Ishikawa (cell line): ENCODE data around the gene PPP4R4.
A peak's percentile ranks its signal among the peaks of the same experiment; 100 is the strongest.

Source experiments
- CEBPB ChIP-seq: IDR thresholded peaks from 2 replicates; pipeline ENCODE4 v1.6.1; 2012
- CREB1 ChIP-seq: IDR thresholded peaks from 2 replicates; pipeline ENCODE4 v1.6.1; 2012; ENCODE audit warnings: low read depth
- EGR1 ChIP-seq: IDR thresholded peaks from 2 replicates; pipeline ENCODE4 v1.6.1; 2012
- EP300 ChIP-seq: IDR thresholded peaks from 2 replicates; pipeline ENCODE4 v1.6.1; 2012; ENCODE audit warnings: borderline replicate concordance
- FOXM1 ChIP-seq: IDR thresholded peaks from 2 replicates; pipeline ENCODE4 v1.6.1; 2012; ENCODE audit warnings: low read depth, borderline replicate concordance
- MAX ChIP-seq: IDR thresholded peaks from 2 replicates; pipeline ENCODE4 v1.6.1; 2012
- NFIC ChIP-seq: IDR thresholded peaks from 2 replicates; pipeline ENCODE4 v1.6.1; 2012
- RAD21 ChIP-seq: IDR thresholded peaks from 2 replicates; pipeline ENCODE4 v1.6.1; 2012; ENCODE audit warnings: low read depth
- REST ChIP-seq: IDR thresholded peaks from 2 replicates; pipeline ENCODE4 v1.6.1; 2012; ENCODE audit warnings: low read depth, mild to moderate bottlenecking
- TAF1 ChIP-seq: IDR thresholded peaks from 2 replicates; pipeline ENCODE4 v1.6.1; 2012; ENCODE audit warnings: low read depth, mild to moderate bottlenecking
- TCF12 ChIP-seq: IDR thresholded peaks from 2 replicates; pipeline ENCODE4 v1.6.1; 2012; ENCODE audit warnings: low read depth
- TEAD4 ChIP-seq: IDR thresholded peaks from 2 replicates; pipeline ENCODE4 v1.6.1; 2012
- USF1 ChIP-seq: IDR thresholded peaks from 2 replicates; pipeline ENCODE4 v1.6.1; 2012
- YY1 ChIP-seq: IDR thresholded peaks from 2 replicates; pipeline ENCODE4 v1.6.1; 2012; ENCODE audit warnings: low read depth
- ZBTB7A ChIP-seq: IDR thresholded peaks from 2 replicates; pipeline ENCODE4 v1.6.1; 2012; ENCODE audit warnings: low read depth

The PPP4R4 gene

GRCh38 chr14:94173471-94173884 is 644 bp upstream of the PPP4R4 start:
- TF ChIP-seq CEBPB (no peak), TAF1 (peak; percentile 8; the same call in 1 of the 2 replicates), EGR1 (no peak), MAX (0 out of 2 replicates have a peak, but pooled peaks have one; percentile 16), ZBTB7A (peak; percentile 39; the same call in 1 of the 2 replicates), RAD21 (no peak), TCF12 (no peak), FOXM1 (no peak), NFIC (no peak), USF1 (no peak), REST (no peak), TEAD4 (no peak), CREB1 (no peak), EP300 (no peak), YY1 (no peak)

- TF ChIP-seq EP300, result no peak
- TF ChIP-seq NFIC, result no peak
- no peak for TF ChIP-seq REST
Measured at GRCh38 chr14:94174604-94175010, 485 bp downstream of the PPP4R4 start.

GRCh38 chr14:94175011-94175745 is 1.1 kb downstream of the PPP4R4 start:
- TF ChIP-seq EP300 (no peak), NFIC (no peak), TEAD4 (no peak), MAX (no peak), TCF12 (no peak), EGR1 (no peak), ZBTB7A (no peak), RAD21 (no peak), FOXM1 (no peak), YY1 (no peak), TAF1 (no peak), REST (no peak), CREB1 (no peak)

GRCh38 chr14:94175747-94176146 is 1.6 kb downstream of the PPP4R4 start:
- TF ChIP-seq EGR1 (no peak), EP300 (no peak), CEBPB (no peak), TEAD4 (no peak), USF1 (no peak), YY1 (no peak), FOXM1 (no peak), MAX (no peak)

GRCh38 chr14:94176808-94177207 is 2.7 kb downstream of the PPP4R4 start:
- TF ChIP-seq CEBPB, result no peak
- TF ChIP-seq TEAD4, result no peak
- TF ChIP-seq EP300, result no peak
- no peak for TF ChIP-seq USF1
- TF ChIP-seq TAF1, result no peak
- no peak for TF ChIP-seq RAD21
- TF ChIP-seq NFIC, result no peak
- no peak for TF ChIP-seq REST
- TF ChIP-seq CREB1, result no peak
- TF ChIP-seq YY1, result no peak
- TF ChIP-seq ZBTB7A, result no peak
- TF ChIP-seq TCF12, result no peak
- no peak for TF ChIP-seq MAX
- TF ChIP-seq EGR1, result no peak
- TF ChIP-seq FOXM1, result no peak
